Measurements from ENCODE around the gene FAM221B.

FAM221B gene

GRCh38 chr9:35845824-35846771 lies 17.6 kb upstream of the FAM221B start:
- no peak for DNase-seq (ENCODE audit: low spot score)

GRCh38 chr9:35844628-35845270 lies 16.2 kb upstream of the FAM221B start:
- peak; percentile 53 for DNase-seq (ENCODE audit: low spot score)

DNA sequence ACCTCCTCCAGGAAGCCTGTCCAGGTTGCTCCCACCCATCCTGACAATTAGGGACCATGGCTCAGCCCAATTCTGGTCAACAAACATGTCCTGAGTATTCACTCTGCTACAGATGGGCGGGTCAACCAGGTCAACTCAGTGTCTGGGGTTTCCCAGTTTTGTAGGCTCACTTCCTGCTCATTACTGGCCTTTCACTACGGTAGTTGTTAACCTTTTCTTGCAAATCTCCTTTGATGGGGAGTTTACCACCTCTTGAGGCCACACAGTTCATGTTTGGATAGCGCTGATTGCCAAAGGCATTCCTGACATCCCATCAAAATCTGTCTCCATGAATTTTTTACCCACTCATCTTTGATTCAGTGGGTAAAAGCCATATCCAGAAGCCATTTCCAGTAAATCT lies 14.3 kb upstream of the FAM221B start:
- no peak for DNase-seq (ENCODE audit: low spot score)

GRCh38 chr9:35842020-35842745 lies 13.7 kb upstream of the FAM221B start:
- no peak for DNase-seq (ENCODE audit: low spot score)

- no peak for DNase-seq (ENCODE audit: low spot score)
Measured at GRCh38 chr9:35841645-35841900, 13.0 kb upstream of the FAM221B start.

- DNase-seq (ENCODE audit: low spot score): no peak
Measured at GRCh38 chr9:35840881-35841644, 12.5 kb upstream of the FAM221B start.

GRCh38 chr9:35839926-35840325 lies 11.4 kb upstream of the FAM221B start:
- DNase-seq (ENCODE audit: low spot score): no peak

- no peak for DNase-seq (ENCODE audit: low spot score)
Measured at GRCh38 chr9:35836595-35836994, 8.1 kb upstream of the FAM221B start.

- DNase-seq (ENCODE audit: low spot score): no peak
Measured at GRCh38 chr9:35835766-35836165, 7.2 kb upstream of the FAM221B start.

DNA sequence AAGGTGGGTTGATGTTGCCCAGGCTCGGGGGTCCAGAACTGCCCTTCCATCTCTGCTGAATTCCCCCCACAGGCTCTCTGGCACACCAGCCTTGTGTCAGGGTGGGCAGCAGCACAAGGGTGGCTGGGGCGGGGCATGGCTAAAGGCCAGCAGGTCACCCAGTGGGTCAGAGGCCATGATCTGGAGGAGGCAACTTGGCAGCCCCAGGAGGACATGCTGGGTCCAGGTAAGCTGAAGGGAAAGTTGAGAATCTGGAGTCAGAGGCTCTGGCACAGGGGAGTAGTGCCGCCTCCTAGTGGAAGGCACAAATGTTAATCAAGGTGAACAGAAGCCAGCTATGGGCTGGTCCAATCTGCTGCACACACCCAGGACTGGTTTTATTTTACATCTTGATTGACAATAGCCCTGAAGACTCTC lies 6.7 kb upstream of the FAM221B start:
- no peak for DNase-seq (ENCODE audit: low spot score)

DNA sequence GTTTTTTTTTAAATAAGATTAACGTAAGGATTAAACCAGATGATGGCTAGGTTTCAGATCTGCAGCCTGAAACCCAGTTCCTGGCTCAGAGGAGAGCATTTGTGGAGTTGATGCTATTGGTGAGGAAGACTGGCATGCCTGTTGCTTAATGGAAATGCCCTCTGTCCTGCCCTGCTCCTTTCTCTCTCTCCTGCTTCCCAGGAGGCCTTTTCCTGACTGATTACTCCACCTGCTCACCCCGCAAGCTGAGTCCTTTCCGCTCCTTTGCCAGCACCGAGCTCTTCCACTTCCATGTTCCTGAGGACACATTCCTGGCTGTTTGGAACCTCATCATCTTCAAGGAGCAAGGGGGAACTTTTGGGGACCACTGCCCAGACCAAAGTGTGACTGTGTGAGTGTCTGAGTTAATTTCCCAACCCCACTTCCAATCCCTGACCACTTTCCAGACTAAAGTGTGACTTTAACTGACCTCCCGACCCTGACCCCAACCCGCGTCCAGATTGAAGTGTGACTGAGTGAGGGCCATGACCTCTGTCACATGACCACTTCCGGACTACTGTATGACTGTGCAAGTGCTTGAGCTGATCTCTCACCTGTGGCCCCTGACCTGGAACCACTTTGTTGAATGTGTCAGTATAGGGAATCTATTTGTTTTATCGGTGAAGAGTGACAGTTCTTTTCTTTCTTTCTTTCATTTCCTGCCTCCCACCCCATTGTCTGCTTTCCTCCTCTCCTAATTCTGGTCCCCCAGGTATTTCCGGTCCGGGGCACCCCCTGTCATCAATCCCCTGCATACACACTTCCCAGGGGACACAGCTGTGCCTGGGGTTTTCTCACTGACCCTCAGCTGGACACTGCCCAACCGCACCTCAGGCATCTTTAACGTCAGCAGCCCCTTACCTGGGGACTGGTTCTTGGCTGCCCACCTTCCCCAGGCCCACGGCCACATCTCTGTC lies 6.0 kb upstream of the FAM221B start:
- DNase-seq (ENCODE audit: low spot score): no peak

- no peak for DNase-seq (ENCODE audit: low spot score)
Measured at GRCh38 chr9:35832814-35833213, 4.3 kb upstream of the FAM221B start.

DNA sequence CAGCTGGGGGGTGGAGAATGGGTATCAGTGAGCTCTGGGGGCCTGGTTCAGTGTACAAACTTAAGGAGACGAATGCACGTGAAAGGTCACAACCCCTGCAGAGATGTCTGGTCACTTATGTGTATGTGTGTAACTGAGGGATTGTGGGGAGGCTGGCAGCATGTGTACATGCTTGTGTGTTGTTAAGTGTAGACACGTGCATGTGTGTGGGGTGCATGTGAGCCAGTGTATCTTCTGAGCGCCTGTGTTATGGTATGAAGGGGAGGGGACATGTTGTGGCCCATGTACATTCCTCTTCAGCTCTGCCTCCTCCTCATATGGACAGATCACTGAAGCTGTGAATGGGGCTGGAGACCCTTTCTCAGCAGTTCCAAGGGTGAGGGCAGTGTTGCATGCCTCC lies 2.5 kb upstream of the FAM221B start:
- no peak for DNase-seq (ENCODE audit: low spot score)

DNA sequence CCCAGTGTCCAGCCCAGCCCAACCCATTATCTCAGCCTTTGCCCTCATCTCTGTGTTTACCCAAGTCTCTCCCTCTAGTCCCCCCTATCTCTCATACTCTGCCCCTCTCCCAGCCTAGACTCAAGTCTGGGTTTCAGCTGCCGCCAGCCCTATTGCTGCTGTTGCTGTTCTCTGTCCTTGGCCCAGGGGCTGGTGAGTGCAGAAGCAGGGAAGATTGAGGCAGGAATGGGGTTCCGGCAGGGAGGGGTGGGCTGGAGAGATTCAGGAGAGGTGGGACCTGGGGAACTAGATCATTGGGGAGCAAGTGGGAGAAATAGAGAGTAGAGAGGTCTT lies 1.2 kb upstream of the FAM221B start:
- no peak for DNase-seq (ENCODE audit: low spot score)

DNA sequence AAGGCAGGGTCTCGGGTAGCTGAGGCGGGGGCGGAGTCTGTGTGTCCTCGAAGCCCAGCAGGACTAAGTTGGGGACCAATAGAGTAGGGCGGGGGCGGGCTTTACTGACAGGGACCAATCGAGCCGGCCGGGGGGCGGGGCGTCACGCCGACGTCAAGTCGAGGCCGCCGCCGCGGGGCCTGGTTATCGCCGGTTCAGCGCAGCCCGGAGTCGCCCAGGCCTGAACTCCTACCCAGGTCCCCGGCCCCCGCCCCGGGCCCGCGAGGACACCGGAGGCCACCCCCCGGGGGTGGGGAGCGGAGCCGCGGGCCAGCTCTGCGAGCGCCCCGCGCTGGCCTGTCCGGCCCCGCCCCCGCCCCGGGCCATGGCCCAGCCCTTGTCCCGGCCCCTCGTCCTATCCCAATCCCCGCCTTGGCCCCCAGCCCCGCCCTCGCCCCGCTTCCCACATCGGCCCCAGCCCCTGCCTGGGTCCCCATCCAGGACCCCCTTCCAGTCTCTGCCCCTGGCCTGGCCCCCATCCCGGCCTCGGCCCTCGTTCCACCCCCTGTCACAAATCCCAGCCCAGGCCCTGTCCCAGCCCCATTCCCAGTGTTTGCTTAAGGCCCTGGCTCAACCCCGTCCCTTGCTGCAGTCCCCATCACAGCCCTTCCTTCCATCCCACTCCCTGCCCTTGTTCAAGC lies 692 bp upstream of the FAM221B start, which contains the start of gene TMEM8B:
TMEM8B (plus strand) TSS at position 145 of the 680 bp plus-strand sequence; CDS start at position 365, 220 bp downstream.
- DNase-seq (ENCODE audit: low spot score): peak; percentile 91

- no peak for DNase-seq (ENCODE audit: low spot score)
Measured at GRCh38 chr9:35827486-35827885, 1.0 kb downstream of the FAM221B start.

GRCh38 chr9:35826071-35826701 lies 2.3 kb downstream of the FAM221B start:
- DNase-seq (ENCODE audit: low spot score): peak; percentile 55

- no peak for DNase-seq (ENCODE audit: low spot score)
Measured at GRCh38 chr9:35822926-35823325, 5.6 kb downstream of the FAM221B start.

- DNase-seq (ENCODE audit: low spot score): no peak
Measured at GRCh38 chr9:35820076-35820475, 8.5 kb downstream of the FAM221B start.

DNA sequence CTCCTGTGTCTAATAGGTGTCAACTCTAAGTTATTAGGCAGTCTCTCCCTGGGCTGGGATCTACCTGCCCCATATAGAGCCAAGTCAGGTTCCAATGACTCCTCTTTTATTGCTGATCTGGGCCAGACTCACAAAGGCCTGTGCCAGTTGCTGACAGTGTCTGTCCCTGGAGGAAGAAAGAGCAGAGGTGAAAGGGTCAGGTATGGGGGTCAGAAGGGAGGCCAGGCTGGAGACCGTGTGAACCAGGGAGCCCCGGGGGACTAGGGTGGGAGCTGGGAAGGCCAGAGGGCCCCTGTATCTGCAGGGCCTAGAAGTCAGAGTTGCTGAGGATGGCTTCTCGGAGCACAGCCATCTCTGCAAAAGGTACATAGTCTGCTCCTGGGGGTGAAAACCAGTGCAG lies 10.2 kb downstream of the FAM221B start:
- DNase-seq (ENCODE audit: low spot score): no peak

Data from CD4-positive, alpha-beta T cell treated with Interleukin-15 for 4 hours (primary cell).